H9 (cell line): ENCODE measurements around the gene FAAP100. TPM values are rescaled to one million over a fixed set of nuclear protein-coding genes. Genes with fewer than 3 reads are reported as not detected.

Experiments used
- DNase-seq: peaks from one replicate; pipeline ENCODE4 v3.0.0-alpha.2; 2017
- H2AFZ ChIP-seq: one replicate; pipeline ENCODE4 v1.6.1; 2013; ENCODE audit warnings: mild to moderate bottlenecking, low read length, control low read depth, moderate library complexity
- H2AK5ac ChIP-seq: 2 replicates; pipeline ENCODE4 v1.6.1; 2013; ENCODE audit warnings: low read length, control low read depth, mixed read lengths; ENCODE audit not compliant: insufficient read length
- H2BK120ac ChIP-seq: one replicate; pipeline ENCODE4 v1.6.1; 2013; ENCODE audit warnings: low read depth, mild to moderate bottlenecking, low read length, control low read depth, inconsistent platforms; ENCODE audit not compliant: poor library complexity, severe bottlenecking
- H2BK12ac ChIP-seq: 2 replicates; pipeline ENCODE4 v1.6.1; 2013; ENCODE audit warnings: low read length, control low read depth, mixed read lengths, low read depth; ENCODE audit not compliant: insufficient read length
- H2BK15ac ChIP-seq: 2 replicates; pipeline ENCODE4 v1.6.1; 2013; ENCODE audit warnings: low read depth, low read length, control low read depth
- H2BK20ac ChIP-seq: one replicate; pipeline ENCODE4 v1.6.1; 2013; ENCODE audit warnings: low read depth, mild to moderate bottlenecking, low read length, control low read depth, inconsistent platforms; ENCODE audit not compliant: poor library complexity, severe bottlenecking
- H2BK5ac ChIP-seq: 2 replicates; pipeline ENCODE4 v1.6.1; 2013; ENCODE audit warnings: low read length, control low read depth, mixed read lengths; ENCODE audit not compliant: insufficient read length
- H3K14ac ChIP-seq: 2 replicates; pipeline ENCODE4 v1.6.1; 2013; ENCODE audit warnings: low read length, control low read depth; ENCODE audit not compliant: insufficient read depth
- H3K18ac ChIP-seq: 2 replicates; pipeline ENCODE4 v1.6.1; 2013; ENCODE audit warnings: low read depth, mild to moderate bottlenecking, mixed read lengths, low read length, control low read depth; ENCODE audit not compliant: insufficient read length
- H3K23ac ChIP-seq: 2 replicates; pipeline ENCODE4 v1.6.1; 2013; ENCODE audit warnings: low read length, control low read depth, mixed read lengths, low read depth; ENCODE audit not compliant: insufficient read length
- H3K23me2 ChIP-seq: 2 replicates; pipeline ENCODE4 v1.6.1; 2013; ENCODE audit warnings: low read depth, mild to moderate bottlenecking, mixed read lengths, low read length, control low read depth; ENCODE audit not compliant: insufficient read length, poor library complexity, severe bottlenecking
- H3K27ac ChIP-seq: 2 replicates; pipeline ENCODE4 v1.5.1; 2013; ENCODE audit warnings: low read length, control low read depth, mixed read lengths, low read depth; ENCODE audit not compliant: insufficient read length
- H3K27me3 ChIP-seq: 2 replicates; pipeline ENCODE4 v1.6.1; 2013; ENCODE audit warnings: low read length, control low read depth, inconsistent platforms; ENCODE audit not compliant: insufficient read depth
- H3K4ac ChIP-seq: 2 replicates; pipeline ENCODE4 v1.6.1; 2013; ENCODE audit warnings: low read depth, mild to moderate bottlenecking, control low read depth, inconsistent platforms, low read length, moderate library complexity
- H3K4me1 ChIP-seq: 2 replicates; pipeline ENCODE4 v1.6.1; 2013; ENCODE audit warnings: low read length, control low read depth, inconsistent platforms; ENCODE audit not compliant: insufficient read depth
- H3K4me2 ChIP-seq: 2 replicates; pipeline ENCODE4 v1.6.1; 2013; ENCODE audit warnings: low read length, control low read depth, mixed read lengths; ENCODE audit not compliant: insufficient read length, insufficient read depth
- H3K56ac ChIP-seq: 2 replicates; pipeline ENCODE4 v1.6.1; 2013; ENCODE audit warnings: low read depth, mild to moderate bottlenecking, mixed read lengths, low read length, control low read depth; ENCODE audit not compliant: insufficient read length
- H3K79me1 ChIP-seq: 2 replicates; pipeline ENCODE4 v1.6.1; 2013; ENCODE audit warnings: low read depth, mild to moderate bottlenecking, moderate library complexity, low read length, control low read depth, inconsistent platforms; ENCODE audit not compliant: insufficient read depth, poor library complexity, severe bottlenecking
- H3K79me2 ChIP-seq: 2 replicates; pipeline ENCODE4 v1.6.1; 2013; ENCODE audit warnings: low read length, control low read depth, inconsistent platforms; ENCODE audit not compliant: insufficient read depth
- H3K9ac ChIP-seq: 2 replicates; pipeline ENCODE4 v1.6.1; 2013; ENCODE audit warnings: low read length, control low read depth, mixed read lengths; ENCODE audit not compliant: insufficient read length; ENCODE audit errors: extremely low read depth
- H3K9me3 ChIP-seq: one replicate; pipeline ENCODE4 v1.6.1; 2013; ENCODE audit warnings: low read depth, low read length, inconsistent platforms; ENCODE audit not compliant: control insufficient read depth
- H3T11ph ChIP-seq: one replicate; pipeline ENCODE4 v1.6.1; 2013; ENCODE audit warnings: mild to moderate bottlenecking, low read length, control low read depth, inconsistent platforms
- H4K20me1 ChIP-seq: one replicate; pipeline ENCODE4 v1.6.1; 2013; ENCODE audit not compliant: control insufficient read depth, insufficient read length, insufficient read depth
- H4K5ac ChIP-seq: 2 replicates; pipeline ENCODE4 v1.6.1; 2013; ENCODE audit warnings: low read depth, mild to moderate bottlenecking, mixed read lengths, low read length, control low read depth; ENCODE audit not compliant: insufficient read length
- H4K8ac ChIP-seq: replicated peaks from 2 replicates; pipeline ENCODE4 v1.6.1; 2013; ENCODE audit warnings: low read length, control low read depth, mixed read lengths, low read depth; ENCODE audit not compliant: insufficient read length
- H4K91ac ChIP-seq: 2 replicates; pipeline ENCODE4 v1.6.1; 2013; ENCODE audit warnings: low read depth, mild to moderate bottlenecking, moderate library complexity, mixed read lengths, low read length, control low read depth; ENCODE audit not compliant: insufficient read length
- H3K27ac Mint-ChIP-seq, 3 experiments: 2 replicates in 2 of 3; 3 replicates in 1 of 3; pipeline ENCODE4 v1.8.0; 2020 to 2021; ENCODE audit warnings: mixed read lengths in 3 of 3, mild to moderate bottlenecking in 1 of 3, moderate library complexity in 1 of 3
- H3K27me3 Mint-ChIP-seq: 2 replicates; pipeline ENCODE4 v1.8.0; 2021; ENCODE audit warnings: low read depth, mild to moderate bottlenecking, moderate library complexity, mixed read lengths
- H3K36me3 Mint-ChIP-seq, 3 experiments: 2 replicates in 2 of 3; 3 replicates in 1 of 3; pipeline ENCODE4 v1.8.0; 2020 to 2021; ENCODE audit warnings: low read depth in 3 of 3, mixed read lengths in 3 of 3; ENCODE audit not compliant: insufficient read depth in 1 of 3
- H3K4me1 Mint-ChIP-seq, 2 experiments: 2 replicates each; pipeline ENCODE4 v1.8.0; 2020; ENCODE audit warnings: mixed read lengths in 2 of 2
- H3K4me3 Mint-ChIP-seq, 2 experiments: 2 replicates in 1 of 2; 3 replicates in 1 of 2; pipeline ENCODE4 v1.8.0; 2020 to 2021; ENCODE audit warnings: mild to moderate bottlenecking in 2 of 2, mixed read lengths in 2 of 2, moderate library complexity in 1 of 2
- H3K9me3 Mint-ChIP-seq, 2 experiments: 2 replicates in 1 of 2; 3 replicates in 1 of 2; pipeline ENCODE4 v1.8.0; 2020; ENCODE audit warnings: mild to moderate bottlenecking in 2 of 2, mixed read lengths in 2 of 2, moderate library complexity in 1 of 2
- WGBS: extraction: QIAGEN DNeasy Blood & Tissue Kit; methylation state at CpG from one replicate; pipeline ENCODE4 v1.1.7; 2013; ENCODE audit warnings: missing lambda C conversion rate, low lambda C conversion rate, mixed read lengths; ENCODE audit not compliant: insufficient read length; ENCODE audit errors: extremely low coverage; 5-methylcytosine and 5-hydroxymethylcytosine counted together
- total RNA-seq: library from RNA; stranded (reverse); gene quantifications from 2 replicates; pipeline ENCODE4 v1.2.1, GENCODE V29; 2021
- TF ChIP-seq, protein P1 (sequence below): fragments of 200-600 bp; sonication (generic); conservative IDR thresholded peaks from 3 replicates; pipeline ENCODE4 v1.8.0; 2021; ENCODE audit warnings: antibody characterized with exemption, mild to moderate bottlenecking

The FAAP100 gene
- total RNA-seq, 1 experiment from 2014 or later = 54.0 TPM

- Histone ChIP-seq H3K23ac (no peak overlapping the region), H3K14ac (peak overlapping the region; percentile 14), H3K9ac (no peak overlapping the region), H4K20me1 (no peaks in the 10 kb centered on the region), H3T11ph (no peak overlapping the region), H4K8ac (no peak overlapping the region), H3K79me2 (peaks cover 7% of the 10 kb centered on the region; the same call in 1 of the 2 replicates), H2AFZ (no peak overlapping the region), H3K18ac (peak overlapping the region; percentile 4), H3K23me2 (peaks cover 22% of the 10 kb centered on the region), H3K4ac (no peak overlapping the region), H2BK5ac (no peak overlapping the region), H3K4me1 (peaks cover 4% of the 10 kb centered on the region; the same call in 1 of the 2 replicates), H3K27me3 (no peaks in the 10 kb centered on the region; the same call in 1 of the 2 replicates), H3K56ac (no peak overlapping the region), H4K5ac (no peak overlapping the region), H2BK12ac (no peak overlapping the region), H4K91ac (no peak overlapping the region), H2BK120ac (no peak overlapping the region), H3K27ac (no peak overlapping the region), H3K9me3 (no peaks in the 10 kb centered on the region), H2BK20ac (no peak overlapping the region), H2AK5ac (no peak overlapping the region), H3K4me2 (peak overlapping the region; percentile 35), H2BK15ac (no peak overlapping the region), H3K79me1 (peaks cover 2% of the 10 kb centered on the region)
- Mint-ChIP-seq H3K27me3 (peaks cover 45% of the 10 kb centered on the region), H3K9me3 (no peaks in the 10 kb centered on the region), H3K4me1 (peaks cover 21 to 31% of the 10 kb centered on the region in 2 experiments), H3K27ac (no peak overlapping the region), H3K36me3 (peaks cover 0 to 5% (median 0%) of the 10 kb centered on the region in 3 experiments; a peak in 1 of 7 replicates), H3K4me3 (peak overlapping the region; percentile 49 to 67; a peak in 4 of 5 replicates)
- DNase-seq = no peak
- no CpG with 5 or more reads among the region's 47 CpGs for WGBS
- TF ChIP-seq, protein P1, sequence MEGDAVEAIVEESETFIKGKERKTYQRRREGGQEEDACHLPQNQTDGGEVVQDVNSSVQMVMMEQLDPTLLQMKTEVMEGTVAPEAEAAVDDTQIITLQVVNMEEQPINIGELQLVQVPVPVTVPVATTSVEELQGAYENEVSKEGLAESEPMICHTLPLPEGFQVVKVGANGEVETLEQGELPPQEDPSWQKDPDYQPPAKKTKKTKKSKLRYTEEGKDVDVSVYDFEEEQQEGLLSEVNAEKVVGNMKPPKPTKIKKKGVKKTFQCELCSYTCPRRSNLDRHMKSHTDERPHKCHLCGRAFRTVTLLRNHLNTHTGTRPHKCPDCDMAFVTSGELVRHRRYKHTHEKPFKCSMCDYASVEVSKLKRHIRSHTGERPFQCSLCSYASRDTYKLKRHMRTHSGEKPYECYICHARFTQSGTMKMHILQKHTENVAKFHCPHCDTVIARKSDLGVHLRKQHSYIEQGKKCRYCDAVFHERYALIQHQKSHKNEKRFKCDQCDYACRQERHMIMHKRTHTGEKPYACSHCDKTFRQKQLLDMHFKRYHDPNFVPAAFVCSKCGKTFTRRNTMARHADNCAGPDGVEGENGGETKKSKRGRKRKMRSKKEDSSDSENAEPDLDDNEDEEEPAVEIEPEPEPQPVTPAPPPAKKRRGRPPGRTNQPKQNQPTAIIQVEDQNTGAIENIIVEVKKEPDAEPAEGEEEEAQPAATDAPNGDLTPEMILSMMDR = no peak
These were observed 33.3 kb downstream of the FAAP100 start for GRCh38 chr17:81518785-81519283.
